NCI-H510A (cell line): ENCODE data around the gene ARRB1.

Experiments used
- DNase-seq: peaks from one replicate; lab custom pipeline; 2025; lab: John Stamatoyannopoulos, UW

Gene ARRB1

GRCh38 chr11:75246671-75247350 lies 104.7 kb downstream of the ARRB1 start:
- no peak for DNase-seq

- no peak for DNase-seq
These were observed 105.3 kb downstream of the ARRB1 start for GRCh38 chr11:75246006-75246670.

GRCh38 chr11:75245356-75246005 lies 106.0 kb downstream of the ARRB1 start:
- no peak for DNase-seq

- no peak for DNase-seq
These were observed 107.2 kb downstream of the ARRB1 start for GRCh38 chr11:75244052-75244814.

GRCh38 chr11:75242722-75243600 lies 108.5 kb downstream of the ARRB1 start:
- DNase-seq, result no peak

GRCh38 chr11:75241906-75242644 lies 109.4 kb downstream of the ARRB1 start:
- no peak for DNase-seq

- peak; percentile 70 for DNase-seq
These were observed 110.2 kb downstream of the ARRB1 start for GRCh38 chr11:75241036-75241905.

- peak; percentile 8 for DNase-seq
These were observed 111.0 kb downstream of the ARRB1 start, which contains the start of gene TPBGL for GRCh38 chr11:75240311-75241035. Gene TPBGL (plus strand): TSS chr11:75240774. CDS start chr11:75241050, 276 bp downstream.

- no peak for DNase-seq
These were observed 111.8 kb downstream of the ARRB1 start for GRCh38 chr11:75239531-75240290.

GRCh38 chr11:75238595-75239440 lies 112.6 kb downstream of the ARRB1 start:
- no peak for DNase-seq

- no peak for DNase-seq
These were observed 114.4 kb downstream of the ARRB1 start for GRCh38 chr11:75237050-75237449.

- DNase-seq, result no peak
These were observed 115.4 kb downstream of the ARRB1 start for GRCh38 chr11:75236062-75236461.

GRCh38 chr11:75233754-75234172 lies 117.7 kb downstream of the ARRB1 start:
- DNase-seq, result no peak

- DNase-seq, result no peak
These were observed 120.8 kb downstream of the ARRB1 start for GRCh38 chr11:75230621-75231020.

GRCh38 chr11:75229466-75229865 lies 122.0 kb downstream of the ARRB1 start:
- no peak for DNase-seq

GRCh38 chr11:75225794-75226193 lies 125.7 kb downstream of the ARRB1 start:
- DNase-seq, result no peak

GRCh38 chr11:75223954-75224643 lies 127.4 kb downstream of the ARRB1 start:
- DNase-seq, result no peak
